CD4-positive, alpha-beta T cell (primary cell): ENCODE measurements around the gene PSMA7. TPM values are rescaled to one million over a fixed set of nuclear protein-coding genes. Genes with fewer than 3 reads are reported as not detected.

Source experiments
- ATAC-seq: fragments of 200-7000 bp; cut with Tn5 transposase; one replicate; pipeline ENCODE4 v1.10.0; 2022; ENCODE audit warnings: mild to moderate bottlenecking; ENCODE audit not compliant: poor library complexity
- CTCF ChIA-PET: fragments of 350-600 bp; sonication (Branson Sonifier 250); formaldehyde crosslinking; loops from one replicate; lab custom pipeline; 2021; ENCODE audit warnings: antibody characterized with exemption, inconsistent platforms; lab: Charles Lee
- POLR2A ChIA-PET: fragments of 350-600 bp; sonication (Branson Sonifier 250); formaldehyde crosslinking; loops from one replicate; lab custom pipeline; 2021; ENCODE audit warnings: antibody characterized with exemption, inconsistent platforms; lab: Charles Lee
- DNase-seq, 14 experiments: peaks; one replicate each; pipeline ENCODE4 v3.0.0-alpha.2; 2013 to 2020; ENCODE audit warnings: mixed read lengths in 2 of 14
- H3K27ac ChIP-seq, 2 donors: one replicate each; pipeline versions ENCODE4 v1.5.1 to v1.7.0; 2013; ENCODE audit warnings: low read length in 2 of 2, low read depth in 1 of 2, mild to moderate bottlenecking in 1 of 2
- H3K27me3 ChIP-seq, 2 experiments: 1 replicate in 1 of 2; 2 replicates in 1 of 2; pipeline versions ENCODE4 v1.6.1 to v1.7.0; 2013; ENCODE audit warnings: low read length in 2 of 2, control low read depth in 1 of 2, mild to moderate bottlenecking in 1 of 2, moderate library complexity in 1 of 2; ENCODE audit not compliant: insufficient read depth in 2 of 2, control insufficient read depth in 1 of 2
- H3K36me3 ChIP-seq: one replicate; pipeline ENCODE4 v1.6.1; 2013; ENCODE audit warnings: low read length, control low read depth; ENCODE audit not compliant: insufficient read depth
- H3K4me1 ChIP-seq: one replicate; pipeline ENCODE4 v1.6.1; 2013; ENCODE audit warnings: low read length, control low read depth; ENCODE audit not compliant: insufficient read depth
- H3K4me3 ChIP-seq: one replicate; pipeline ENCODE4 v1.5.1; 2013; ENCODE audit warnings: mild to moderate bottlenecking, low read length, moderate library complexity
- H3K9me3 ChIP-seq, 2 experiments: 1 replicate in 1 of 2; 2 replicates in 1 of 2; pipeline versions ENCODE4 v1.6.1 to v1.7.0; 2013; ENCODE audit warnings: low read length in 2 of 2, mild to moderate bottlenecking in 2 of 2, control low read depth in 1 of 2, moderate library complexity in 1 of 2; ENCODE audit not compliant: control insufficient read depth in 1 of 2, insufficient read depth in 1 of 2
- H3K27ac Mint-ChIP-seq: one replicate; pipeline ENCODE4 v1.8.0; 2020; ENCODE audit warnings: mixed read lengths
- H3K27me3 Mint-ChIP-seq: one replicate; pipeline ENCODE4 v1.8.0; 2021; ENCODE audit warnings: mixed read lengths
- H3K36me3 Mint-ChIP-seq: one replicate; pipeline ENCODE4 v1.8.0; 2021; ENCODE audit warnings: low read depth, mixed read lengths
- H3K4me1 Mint-ChIP-seq: one replicate; pipeline ENCODE4 v1.8.0; 2021; ENCODE audit warnings: low read depth, mixed read lengths
- H3K4me3 Mint-ChIP-seq: one replicate; pipeline ENCODE4 v1.8.0; 2020; ENCODE audit warnings: mild to moderate bottlenecking, mixed read lengths
- H3K9me3 Mint-ChIP-seq: one replicate; pipeline ENCODE4 v1.8.0; 2020; ENCODE audit warnings: mixed read lengths
- CTCF ChIP-seq: fragments of 200-600 bp; IDR thresholded peaks from one replicate; pipeline ENCODE4 v1.8.0; 2022; ENCODE audit warnings: antibody characterized with exemption, mild to moderate bottlenecking
- intact Hi-C, 2 experiments: fragments of 100-400 bp; cut with DNase I in 1 of 2; cut with micrococcal nuclease in 1 of 2; formaldehyde crosslinking; loops; one replicate each; pipeline versions ENCODE4 v1.15.1 to v1.9.0; 2023 to 2025; cut with DNase I, micrococcal nuclease
- total RNA-seq, 174 experiments: library from RNA in 2 of 174; stranded (reverse) in 2 of 174; gene quantifications; one replicate each; pipeline ENCODE4 v1.2.3 and lab custom pipeline; 2021 to 2026

PSMA7 gene
- total RNA-seq, 2 experiments from 2014 or later = 150 to 158 TPM

GRCh38 chr20:62118113-62119043 is 24.8 kb downstream of the PSMA7 start:
- Histone ChIP-seq H3K9me3 (peaks cover 8 to 43% of the 10 kb centered on the region in 2 experiments), H3K27me3 (no peaks in the 10 kb centered on the region), H3K27ac (peak overlapping the region; percentile 29 to 32), H3K4me1 (peaks cover 42% of the 10 kb centered on the region), H3K36me3 (no peaks in the 10 kb centered on the region), H3K4me3 (peak overlapping the region; percentile 7)
- ATAC-seq = no peak
- no peak for TF ChIP-seq CTCF
- Mint-ChIP-seq H3K4me3 (peak overlapping the region; percentile 80), H3K4me1 (peaks cover 38% of the 10 kb centered on the region), H3K27ac (peak overlapping the region; percentile 94), H3K27me3 (no peaks in the 10 kb centered on the region), H3K9me3 (no peaks in the 10 kb centered on the region), H3K36me3 (peaks cover 15% of the 10 kb centered on the region)
- intact Hi-C loops = no loop called here
- DNase-seq = no peak
- POLR2A ChIA-PET = interaction anchor here (0.9 to 6.2 kb wide), 3 partner anchors 25 to 51 kb away, joined by 3 to 149 read pairs (median 3); partner anchors contain the start of genes PSMA7, SS18L1 and TAF4
- CTCF ChIA-PET = interaction anchor here (0.6 kb wide), 1 partner anchor 74 kb away, joined by 3 read pairs; no protein-coding TSS in a partner anchor

GRCh38 chr20:62117658-62118057 is 25.5 kb downstream of the PSMA7 start:
- Histone ChIP-seq H3K4me3 (peak overlapping the region; percentile 7), H3K27ac (peak overlapping the region; percentile 27 to 32), H3K36me3 (no peaks in the 10 kb centered on the region), H3K27me3 (no peaks in the 10 kb centered on the region), H3K4me1 (peaks cover 38% of the 10 kb centered on the region), H3K9me3 (peaks cover 15 to 50% of the 10 kb centered on the region in 2 experiments)
- intact Hi-C loops = no loop called here
- Mint-ChIP-seq H3K4me1 (peaks cover 37% of the 10 kb centered on the region), H3K27ac (peak overlapping the region; percentile 94), H3K27me3 (no peaks in the 10 kb centered on the region), H3K36me3 (peaks cover 17% of the 10 kb centered on the region), H3K4me3 (peak overlapping the region; percentile 80), H3K9me3 (no peaks in the 10 kb centered on the region)
- CTCF ChIA-PET = interaction anchor here (0.6 kb wide), 1 partner anchor 73 kb away, joined by 3 read pairs; no protein-coding TSS in a partner anchor
- peak; percentile 51 for ATAC-seq
- no peak for TF ChIP-seq CTCF
- peak; percentile 61 to 93 (median 73) for DNase-seq
- POLR2A ChIA-PET = interaction anchor here (0.7 to 6.2 kb wide), 4 partner anchors 16 to 50 kb away, joined by 3 to 149 read pairs (median 3); partner anchors contain the start of genes PSMA7, SS18L1 and TAF4

GRCh38 chr20:62117362-62117646 is 25.9 kb downstream of the PSMA7 start:
- Mint-ChIP-seq H3K27ac (peak overlapping the region; percentile 94), H3K4me3 (peak overlapping the region; percentile 80), H3K27me3 (no peaks in the 10 kb centered on the region), H3K4me1 (peaks cover 37% of the 10 kb centered on the region), H3K36me3 (peaks cover 20% of the 10 kb centered on the region), H3K9me3 (no peaks in the 10 kb centered on the region)
- TF ChIP-seq CTCF = no peak
- Histone ChIP-seq H3K4me1 (peaks cover 38% of the 10 kb centered on the region), H3K36me3 (no peaks in the 10 kb centered on the region), H3K27me3 (no peaks in the 10 kb centered on the region), H3K27ac (peak overlapping the region in 1 of 2 donors; percentile 11), H3K4me3 (no peak overlapping the region), H3K9me3 (peaks cover 19 to 54% of the 10 kb centered on the region in 2 experiments)
- DNase-seq (no peak), ATAC-seq (no peak)
- intact Hi-C loops = no loop called here
- ChIA-PET CTCF (interaction anchor here (0.6 kb wide), 1 partner anchor 73 kb away, joined by 3 read pairs; no protein-coding TSS in a partner anchor), POLR2A (interaction anchor here (0.7 to 6.2 kb wide), 2 partner anchors 17 to 50 kb away, joined by 3 to 149 read pairs; partner anchors contain the start of gene TAF4)
